Measurements from ENCODE around the gene LAMB2.

Gene LAMB2

DNA sequence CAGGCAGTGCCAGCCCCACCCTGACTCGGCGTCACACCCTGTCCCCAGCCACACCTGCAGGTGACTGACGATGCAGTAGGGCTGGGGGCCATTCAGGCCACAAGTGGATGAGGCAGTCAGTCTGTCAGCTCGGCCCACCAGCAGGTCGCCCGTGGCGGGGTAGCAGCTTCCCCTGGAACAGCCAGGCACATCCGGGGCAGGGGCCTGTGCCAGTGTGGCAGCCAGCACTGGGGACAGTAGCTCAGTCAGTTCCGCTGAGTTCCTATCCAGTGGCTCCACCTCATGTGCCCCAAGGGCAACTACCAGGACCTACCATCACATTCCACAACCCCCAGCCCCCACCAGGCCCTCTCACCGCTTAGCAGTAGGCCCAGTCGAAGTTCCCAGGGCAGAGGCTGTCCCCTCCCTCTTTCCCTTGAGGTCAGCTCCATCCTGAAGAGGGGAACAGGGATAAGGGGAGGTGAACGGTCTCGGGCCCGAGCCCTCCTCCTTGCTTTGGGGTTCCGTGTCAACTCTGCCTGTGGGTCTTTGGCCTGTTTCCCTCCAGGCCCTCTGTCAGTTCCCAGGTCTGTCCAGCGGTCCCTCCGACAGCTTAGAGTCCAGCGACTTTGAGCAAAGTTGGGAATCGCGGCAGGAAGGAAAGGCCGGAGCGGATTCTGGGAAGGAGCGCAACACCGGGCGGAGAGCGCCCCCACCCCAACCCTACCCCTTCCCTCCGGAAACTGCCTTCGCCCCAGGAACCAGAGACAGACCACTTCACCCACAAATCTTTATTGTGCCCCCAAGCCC is at the start of gene LAMB2:
LAMB2 (minus strand) TSS at position 614 of the 789 bp plus-strand sequence; CDS start at position 431, 183 bp downstream.
- peak; percentile 23 for DNase-seq

DNA sequence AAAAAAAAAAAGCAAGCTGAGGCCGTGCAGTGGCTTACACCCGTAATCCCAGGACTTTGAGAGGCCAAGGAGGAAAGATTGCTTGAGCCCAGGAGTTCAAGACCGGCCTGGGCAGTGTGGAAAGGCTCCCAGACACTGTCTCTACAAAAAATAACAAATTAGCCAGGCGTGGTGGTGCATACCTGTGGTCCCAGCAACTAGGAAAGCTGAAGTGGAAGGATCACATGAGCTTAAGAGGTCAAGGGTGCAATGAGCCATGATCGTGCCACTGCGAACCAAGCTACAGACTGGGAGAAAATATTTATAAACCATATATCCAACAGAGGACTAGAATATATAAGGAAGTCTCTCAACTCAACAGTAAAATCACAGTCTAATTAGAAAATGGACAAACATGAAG is 48.5 kb upstream of the LAMB2 start:
- no peak for DNase-seq

DNA sequence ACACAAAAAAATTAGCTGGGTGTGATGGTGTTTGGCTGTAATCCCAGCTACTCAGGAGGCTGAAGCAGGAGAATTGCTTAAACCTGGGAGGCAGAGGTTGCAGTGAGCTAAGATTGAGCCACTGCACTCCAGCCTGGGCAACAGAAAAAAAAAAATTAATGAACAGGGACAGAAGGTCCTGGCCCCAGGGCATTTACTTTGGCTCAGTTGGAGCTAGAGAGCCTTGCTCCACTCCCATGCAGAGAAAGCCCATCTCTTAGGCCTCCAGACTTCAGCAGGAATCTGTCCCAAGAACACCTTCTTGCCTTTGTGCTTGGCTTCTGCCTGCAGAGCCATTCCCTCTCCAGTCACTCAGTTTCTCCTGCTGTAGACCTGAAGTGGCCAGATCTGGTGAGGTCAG is 47.3 kb upstream of the LAMB2 start:
- DNase-seq: no peak

DNA sequence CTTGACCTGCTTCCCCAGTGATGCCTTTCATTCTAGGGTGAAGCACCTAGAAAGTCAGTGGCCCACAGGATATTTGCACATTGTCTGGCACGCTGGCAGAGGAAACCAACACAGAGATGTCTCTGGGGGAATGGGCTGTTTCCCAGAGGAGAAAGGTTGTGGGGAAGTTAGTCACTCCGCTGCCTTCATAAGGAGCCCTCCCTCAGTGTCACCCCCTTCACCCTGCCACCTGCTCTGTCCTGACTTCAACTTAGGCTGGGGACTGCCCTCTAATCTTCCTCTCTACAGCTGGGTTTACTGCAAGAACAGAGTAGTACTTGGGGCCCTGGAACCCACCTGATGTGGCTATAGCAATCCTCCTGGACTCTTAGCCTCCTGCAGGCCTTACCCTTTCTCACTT is 44.2 kb upstream of the LAMB2 start:
- no peak for DNase-seq

DNA sequence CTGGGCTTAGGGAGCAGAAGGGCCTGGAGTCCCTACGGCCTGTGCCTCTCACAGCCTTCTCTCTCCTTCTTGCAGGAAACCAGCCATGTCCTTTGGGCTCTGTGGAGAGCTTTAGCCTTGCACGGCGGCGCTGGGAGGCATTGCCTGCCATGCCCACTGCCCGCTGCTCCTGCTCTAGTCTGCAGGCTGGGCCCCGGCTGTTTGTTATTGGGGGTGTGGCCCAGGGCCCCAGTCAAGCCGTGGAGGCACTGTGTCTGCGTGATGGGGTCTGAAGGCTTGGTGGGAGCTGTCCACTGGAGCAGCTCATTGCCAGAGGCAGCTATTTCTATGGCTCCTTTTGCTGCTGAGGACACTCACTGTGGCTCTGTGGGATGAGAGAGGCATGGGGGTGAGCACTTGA is 42.7 kb upstream of the LAMB2 start:
- no peak for DNase-seq

DNA sequence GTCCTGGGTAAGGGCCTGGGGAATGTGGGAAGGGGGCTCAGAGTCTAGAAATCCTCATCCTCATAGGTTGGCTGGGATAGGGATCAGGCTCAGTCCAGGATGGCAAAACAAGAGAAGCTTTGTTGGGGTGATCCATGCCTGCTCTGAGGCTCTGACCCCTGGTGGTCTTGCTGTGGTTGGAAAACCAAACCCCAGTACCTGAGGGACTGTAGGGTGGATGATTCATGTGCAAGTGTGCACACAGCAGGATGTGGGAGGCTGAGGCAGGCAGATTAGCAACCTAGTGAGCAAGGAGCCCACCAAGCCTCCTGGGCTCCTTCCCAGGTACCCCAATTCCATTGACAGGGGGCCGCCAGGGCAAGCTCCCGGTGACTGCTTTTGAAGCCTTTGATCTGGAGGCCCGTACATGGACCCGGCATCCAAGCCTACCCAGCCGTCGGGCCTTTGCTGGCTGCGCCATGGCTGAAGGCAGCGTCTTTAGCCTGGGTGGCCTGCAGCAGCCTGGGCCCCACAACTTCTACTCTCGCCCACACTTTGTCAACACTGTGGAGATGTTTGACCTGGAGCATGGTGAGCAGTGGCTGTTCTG is 41.6 kb upstream of the LAMB2 start:
- no peak for DNase-seq

DNA sequence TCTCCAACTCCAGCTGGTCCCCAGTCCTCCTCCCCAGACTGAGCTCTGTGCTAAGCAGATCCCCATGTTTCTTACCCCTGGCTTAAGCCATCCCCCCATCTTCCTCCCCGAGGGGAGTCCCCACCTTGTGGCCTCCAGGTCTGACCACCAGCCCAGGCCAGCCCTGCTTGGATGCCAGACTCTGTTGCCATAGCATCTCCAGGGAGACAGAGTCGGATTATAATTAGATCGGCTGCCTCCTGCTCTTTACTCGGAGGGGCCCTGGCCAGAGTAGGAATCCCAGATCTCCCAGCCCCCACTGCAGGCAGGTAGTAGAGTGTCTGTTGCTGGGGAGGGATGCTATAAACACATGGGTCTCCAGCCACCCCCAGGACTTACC is 40.9 kb upstream of the LAMB2 start:
- peak; percentile 56 for DNase-seq

DNA sequence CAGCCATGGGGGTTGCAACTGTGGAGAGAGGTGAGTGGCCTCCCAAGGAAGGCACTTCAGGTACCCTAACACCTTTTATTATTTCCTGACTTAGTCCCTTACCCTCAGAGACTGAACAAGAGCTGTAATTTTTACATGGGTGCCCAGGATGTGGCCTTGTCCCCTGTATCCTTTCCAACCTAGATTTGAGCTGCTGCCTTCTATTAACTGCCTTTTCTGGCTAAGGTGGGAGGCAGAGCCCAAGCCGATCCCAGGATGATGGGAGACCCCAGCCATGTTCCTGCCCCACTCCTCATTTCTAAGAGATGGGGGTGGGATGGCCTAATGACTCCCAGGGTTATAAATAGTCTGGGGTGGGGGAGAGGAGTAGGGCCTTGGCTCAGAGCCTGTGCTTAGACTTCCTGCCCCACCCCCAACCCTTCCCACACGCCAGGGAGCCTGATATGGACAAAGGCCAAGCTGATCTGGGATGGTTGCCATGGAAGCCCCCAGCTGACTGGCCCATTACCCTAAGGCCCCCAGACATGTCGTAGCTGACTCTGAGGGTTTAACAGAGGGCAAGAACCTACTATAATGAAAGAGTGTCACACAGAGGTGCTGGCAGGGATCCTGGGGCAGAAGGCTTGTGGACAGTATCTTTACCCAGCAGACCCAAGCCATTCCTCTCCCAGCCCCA is 40.4 kb upstream of the LAMB2 start:
- DNase-seq: peak; percentile 65

DNA sequence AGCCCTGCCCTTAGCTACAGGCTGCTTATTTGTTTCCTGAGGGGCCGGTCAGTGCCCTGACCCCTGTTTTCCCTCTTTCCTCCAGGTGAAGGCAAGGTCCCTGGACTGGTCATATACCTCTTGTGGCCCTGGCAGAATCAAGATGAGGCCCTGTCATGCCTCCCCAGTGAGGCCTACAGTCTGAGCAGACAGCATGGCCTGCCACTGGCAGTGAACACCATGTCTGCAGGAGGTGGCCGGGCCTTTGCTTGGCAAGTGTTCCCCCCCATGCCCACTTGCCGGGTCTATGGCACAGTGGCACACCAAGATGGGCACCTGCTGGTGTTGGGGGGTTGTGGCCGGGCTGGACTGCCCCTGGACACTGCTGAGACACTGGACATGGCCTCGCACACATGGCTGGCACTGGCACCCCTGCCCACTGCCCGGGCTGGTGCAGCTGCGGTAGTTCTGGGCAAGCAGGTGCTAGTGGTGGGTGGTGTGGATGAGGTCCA is 39.7 kb upstream of the LAMB2 start:
- DNase-seq: no peak

DNA sequence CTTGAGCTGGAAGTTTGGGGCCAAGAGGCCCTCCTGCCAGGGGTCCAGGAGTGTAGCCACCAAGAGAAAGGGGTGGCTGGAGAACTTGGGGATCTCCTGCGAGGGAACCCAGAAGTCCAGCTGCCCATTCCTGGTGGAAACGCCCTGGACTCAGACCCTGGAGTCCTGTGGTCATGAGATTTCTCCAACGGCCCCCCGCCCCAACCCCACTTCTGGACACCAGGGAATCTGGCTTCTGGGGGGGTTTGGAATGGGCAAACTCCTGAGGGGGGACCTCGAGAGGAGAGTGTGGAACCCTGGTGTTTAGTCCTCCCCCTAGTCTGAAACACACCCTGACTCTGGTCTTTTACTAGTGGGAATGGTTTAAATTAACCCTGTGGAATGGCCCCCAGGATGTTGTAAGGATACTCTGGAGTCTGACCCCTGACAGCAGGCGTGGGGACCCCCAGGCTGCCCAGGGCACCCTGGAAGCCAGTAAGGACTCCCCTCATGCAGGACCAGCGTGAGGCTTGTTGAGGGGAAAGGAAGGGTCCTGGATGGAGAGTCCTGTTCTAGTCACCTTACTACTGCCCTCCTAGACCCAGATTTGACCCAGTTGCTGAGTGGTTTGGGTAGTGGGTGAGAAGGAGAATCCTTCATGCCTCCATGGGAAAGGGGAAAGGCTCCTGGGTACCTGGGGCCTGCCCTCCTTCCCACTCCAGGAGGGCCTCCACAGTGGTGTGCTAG is 39.1 kb upstream of the LAMB2 start:
- no peak for DNase-seq

DNA sequence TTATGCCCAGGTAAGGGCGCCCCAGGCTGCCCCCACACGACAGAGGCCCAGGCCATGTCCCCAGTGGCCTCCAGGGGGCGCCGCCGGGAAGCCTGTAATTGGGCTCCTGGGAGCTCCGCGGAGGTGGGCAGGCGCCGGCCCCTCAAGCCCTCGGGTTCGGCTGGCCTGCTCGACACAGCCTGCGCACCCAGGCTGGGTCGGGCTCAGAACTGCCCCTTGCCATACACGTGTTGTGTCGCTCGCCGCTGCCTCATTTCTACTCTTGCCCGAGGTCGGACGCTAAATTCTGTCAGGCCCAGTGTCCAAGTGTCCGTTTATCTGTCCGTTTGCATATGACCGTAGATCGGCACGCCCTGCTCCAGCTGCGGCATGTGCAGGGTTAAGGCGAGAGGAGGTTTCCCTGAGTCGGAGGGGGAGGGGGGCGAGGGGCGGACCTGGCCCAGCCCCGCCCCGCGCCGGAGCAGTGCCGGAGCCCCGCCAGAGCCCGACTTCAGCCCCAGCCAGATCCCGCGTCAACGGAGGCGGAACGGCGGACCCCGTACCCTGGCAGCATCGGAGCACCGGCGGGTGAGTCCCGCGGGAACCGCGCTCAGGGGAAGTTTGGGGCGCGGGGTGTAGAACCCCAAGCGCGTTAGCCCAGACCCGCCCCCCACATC is 38.4 kb upstream of the LAMB2 start, which contains the start of gene KLHDC8B:
KLHDC8B (plus strand) TSS at position 480 of the 656 bp plus-strand sequence. CDS start 1,172 bp downstream, outside the sequence.
- DNase-seq: peak; percentile 69

DNA sequence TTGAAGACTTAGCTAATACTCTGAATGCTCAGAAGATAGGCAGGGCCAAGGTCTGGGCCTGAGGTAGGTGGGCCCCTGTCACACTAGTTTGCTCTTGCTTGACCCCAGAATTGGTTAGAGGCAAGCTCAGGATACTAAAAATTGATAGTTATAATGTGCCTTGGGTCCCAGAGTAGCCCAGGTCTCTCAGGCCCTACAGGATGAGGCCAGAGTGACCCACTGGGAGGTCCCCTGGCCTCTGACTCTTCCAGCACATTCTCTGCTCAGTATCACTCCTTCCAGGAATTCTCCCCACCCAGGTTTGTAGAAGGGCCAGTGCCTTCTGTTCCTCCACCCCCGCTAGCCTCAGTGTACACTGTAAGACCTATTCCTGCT is 37.9 kb upstream of the LAMB2 start:
- no peak for DNase-seq

DNA sequence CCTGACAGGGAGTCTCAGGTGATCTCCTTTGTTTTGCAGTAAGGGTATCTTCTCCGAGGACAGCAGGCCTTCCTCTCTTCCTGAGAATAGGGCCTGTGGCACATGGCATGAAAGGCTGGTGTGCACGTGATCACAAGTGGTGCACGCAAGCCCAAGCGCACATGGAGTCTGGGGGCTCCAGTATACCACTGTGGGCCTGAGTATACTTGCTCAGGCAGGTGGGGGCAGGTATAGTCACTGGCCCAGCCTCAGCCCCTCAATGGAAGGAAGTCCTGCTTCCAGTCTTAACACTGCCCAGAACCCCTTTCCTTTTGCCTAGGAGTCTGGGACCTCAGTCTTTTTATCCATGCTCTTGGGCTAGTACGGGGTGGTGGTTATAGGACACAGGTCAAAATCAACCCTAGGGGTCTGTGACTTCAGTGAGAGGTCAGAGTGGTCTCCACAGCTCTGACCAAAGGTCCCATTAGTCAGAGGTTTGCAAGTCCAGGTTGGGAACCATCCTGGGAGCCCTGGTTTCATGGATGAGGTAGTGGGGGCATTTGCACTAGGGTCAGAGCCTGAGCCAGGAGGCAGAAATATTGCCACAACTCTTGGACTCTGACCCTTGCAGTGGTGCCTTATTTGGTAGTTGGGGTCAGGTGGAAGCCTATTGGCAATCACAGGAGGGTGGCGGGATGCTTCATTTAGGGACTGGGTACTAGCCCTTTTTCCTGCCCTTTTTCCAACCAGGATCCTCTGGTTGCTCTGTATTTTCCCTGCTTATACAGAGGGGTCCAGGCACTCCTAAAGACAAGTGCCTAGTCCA is 34.1 kb upstream of the LAMB2 start:
- DNase-seq: no peak

DNA sequence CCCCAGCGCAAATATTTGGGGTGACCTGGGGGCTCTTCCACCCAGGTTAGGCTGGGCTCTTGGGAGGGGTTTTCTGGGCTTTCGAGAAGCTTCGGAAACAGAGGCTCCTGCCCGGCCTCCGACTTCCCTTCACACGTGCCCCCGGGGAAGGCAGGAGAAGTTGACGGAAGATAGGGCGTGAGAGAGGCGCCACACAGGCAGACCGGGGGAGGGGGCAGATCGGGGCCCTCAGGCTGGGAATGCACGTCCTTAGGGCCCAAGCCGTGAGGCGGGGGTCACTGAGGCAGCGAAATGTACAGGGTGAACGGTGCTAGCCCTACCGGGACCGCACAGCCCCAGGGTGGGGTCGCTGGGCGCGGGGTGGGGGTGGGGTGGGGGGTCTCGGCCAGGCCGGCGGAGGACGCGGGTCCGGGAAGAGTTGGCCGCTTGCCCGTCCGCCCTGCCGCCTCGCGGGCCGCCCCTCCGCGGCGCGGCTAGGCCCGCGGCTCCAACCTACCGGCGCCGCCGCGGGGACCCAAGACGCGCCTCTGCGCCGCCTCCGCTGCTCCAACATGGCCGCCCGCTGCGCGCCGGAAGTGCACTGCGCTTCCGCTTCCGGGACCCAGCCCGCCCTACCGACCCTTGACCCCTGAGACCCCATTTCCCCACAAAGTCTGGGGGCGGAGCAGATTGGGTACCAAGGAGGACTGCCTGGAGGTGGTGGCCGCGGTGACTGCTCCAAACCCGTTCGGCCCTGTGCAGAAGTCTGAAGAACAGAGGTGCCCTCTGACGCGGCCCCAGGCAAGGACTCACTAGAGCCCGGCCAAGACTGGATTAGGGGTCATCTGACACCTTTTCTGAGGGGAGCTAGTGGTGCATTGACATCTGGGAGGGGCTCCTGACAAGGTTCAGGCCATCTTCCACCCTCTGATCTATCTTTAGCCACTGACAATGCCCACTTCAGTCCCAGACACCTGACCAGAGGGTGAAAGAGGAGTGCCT is 33.2 kb upstream of the LAMB2 start, which contains the start of gene CCDC71:
CCDC71 (minus strand) TSS at position 561 of the 981 bp plus-strand sequence. CDS start 2,123 bp downstream, outside the sequence.
- DNase-seq: peak; percentile 75

DNA sequence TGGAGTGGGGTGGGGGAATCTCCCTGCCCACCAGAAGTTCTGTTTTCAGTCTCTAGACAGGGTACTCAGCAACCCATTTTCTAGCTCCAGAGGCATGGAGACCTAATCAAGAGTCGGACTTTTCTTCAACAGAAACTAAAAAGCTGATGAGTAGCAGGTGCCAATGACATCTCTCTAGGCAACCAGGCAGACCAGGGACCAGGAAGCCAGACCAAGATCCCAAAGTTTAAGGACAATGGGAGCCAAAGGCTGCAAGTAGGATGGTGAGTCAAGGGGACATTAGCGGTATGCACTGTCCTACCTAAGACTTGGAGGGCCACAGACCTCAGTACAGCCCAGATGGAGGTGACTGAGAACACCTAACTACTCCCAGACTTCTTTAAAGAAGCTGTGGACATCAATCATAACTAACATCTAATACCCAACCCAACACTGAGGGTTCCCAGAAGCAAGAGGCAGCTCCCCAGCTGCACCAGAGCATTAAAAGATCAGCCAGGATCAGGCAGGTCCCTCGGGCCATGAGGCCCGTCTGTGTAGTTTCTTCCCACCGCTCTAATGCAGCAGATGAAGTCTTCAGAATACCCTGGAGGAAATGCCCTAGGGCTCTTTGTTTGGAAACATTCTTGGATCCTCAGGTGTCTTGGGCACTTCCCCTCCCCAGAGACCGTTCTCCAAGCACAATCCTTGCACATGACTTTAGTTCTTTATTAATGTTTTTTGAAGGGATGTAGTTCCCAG is 32.3 kb upstream of the LAMB2 start:
- no peak for DNase-seq

DNA sequence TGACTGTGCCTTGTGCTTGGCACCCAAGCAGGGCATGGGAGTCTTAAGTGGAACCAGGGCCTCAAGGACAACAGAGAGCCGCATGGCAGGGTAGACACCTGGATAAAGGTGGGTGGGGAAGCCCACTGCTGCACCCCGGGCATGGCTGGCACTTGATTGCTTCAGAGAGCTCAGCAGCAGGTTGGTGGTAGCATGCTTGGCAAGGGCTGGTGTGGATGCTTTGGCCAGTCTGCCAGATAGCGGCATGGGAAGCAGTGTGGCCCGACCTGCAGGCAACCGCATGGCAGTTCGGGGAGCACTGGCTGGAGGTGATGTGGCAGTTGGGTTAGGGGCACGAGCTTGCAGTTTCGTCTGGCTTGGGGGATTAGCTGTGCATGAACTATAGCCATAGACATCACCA is 30.8 kb upstream of the LAMB2 start:
- DNase-seq: no peak

DNA sequence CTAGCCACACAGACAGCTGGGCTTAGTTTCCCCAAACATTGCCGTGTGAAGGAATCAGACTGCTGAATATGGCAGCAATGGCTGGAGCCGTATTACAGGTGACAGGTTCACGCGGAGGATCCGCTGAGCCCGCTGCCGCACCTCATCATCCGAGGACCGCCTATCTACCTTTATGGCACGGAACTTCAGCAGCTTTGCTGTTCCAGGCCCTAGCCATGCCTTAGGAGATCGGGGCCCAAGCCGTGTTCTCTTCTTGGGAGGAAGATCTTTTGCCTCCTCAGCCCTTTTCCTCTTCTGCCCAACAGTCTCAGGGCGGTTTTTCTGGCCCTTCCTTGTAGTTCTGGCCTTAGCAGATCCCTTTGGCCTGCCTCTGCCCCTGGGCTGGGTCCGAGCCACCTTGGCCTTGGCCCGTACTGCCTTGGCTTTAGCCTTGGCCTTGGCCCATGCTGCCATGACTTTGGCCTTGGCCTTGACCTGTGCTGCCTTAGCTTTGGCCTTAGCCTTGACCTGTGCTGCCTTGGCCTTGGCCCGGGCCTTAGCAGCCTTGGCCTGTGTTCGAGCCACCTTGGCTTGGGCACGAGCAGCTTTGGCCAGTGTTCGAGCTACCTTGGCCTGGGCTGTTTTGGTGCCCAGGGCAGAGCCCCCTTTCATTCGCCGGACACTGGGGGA is 30.0 kb upstream of the LAMB2 start:
- no peak for DNase-seq

DNA sequence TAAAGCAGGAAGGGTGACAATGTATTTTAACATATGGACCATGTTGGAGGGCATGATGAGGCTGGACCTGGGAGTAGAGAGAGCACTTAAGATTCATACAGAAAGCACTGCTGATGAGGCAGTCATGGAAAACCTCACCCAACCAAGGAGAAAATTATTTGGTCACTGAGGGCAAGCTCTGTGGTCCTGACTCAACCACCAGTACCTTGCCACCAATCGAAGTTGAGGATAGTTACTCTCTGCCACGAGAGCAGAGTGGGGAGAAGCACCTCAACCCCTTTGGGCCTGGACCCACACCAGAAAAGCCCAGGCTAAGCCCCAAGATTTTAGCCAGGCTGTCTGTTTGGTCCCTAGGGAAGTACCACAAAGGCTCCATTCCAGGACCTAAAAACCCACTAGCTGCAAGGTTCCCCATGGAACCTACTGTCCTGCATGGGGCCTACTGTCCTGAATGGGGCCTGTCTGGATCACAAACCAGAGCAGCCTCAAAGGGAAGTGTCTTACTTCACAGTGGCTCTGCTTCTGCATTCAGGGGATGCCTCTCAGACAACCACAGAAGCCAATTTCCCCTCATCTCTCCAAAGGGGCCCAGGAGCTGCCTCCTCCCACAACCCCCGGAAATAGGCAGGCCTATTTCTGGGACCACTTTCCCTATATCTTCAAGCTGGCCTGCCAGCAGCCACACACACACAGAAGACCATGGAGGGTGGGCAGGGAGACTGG is 29.1 kb upstream of the LAMB2 start:
- no peak for DNase-seq

All from NCI-H146 (cell line).